Ramos (cell line): ENCODE measurements around the gene TRIM65.

ENCODE experiments used
- in situ Hi-C: fragments of 300-500 bp; cut with MboI; formaldehyde crosslinking; loops from one replicate; pipeline ENCODE4 v1.14.3; 2022; ENCODE audit warnings: low sequenced_read_pairs; ENCODE audit not compliant: unreplicated experiment

Gene TRIM65

GRCh38 chr17:75842963-75843576 is 53.7 kb downstream of the TRIM65 start:
- in situ Hi-C loops: loop anchor here (10.0 kb wide), 1 partner anchor 238 kb away; no protein-coding TSS in a partner anchor

- in situ Hi-C loops: loop anchor here (10.0 kb wide), 1 partner anchor 238 kb away; no protein-coding TSS in a partner anchor
These were observed 54.3 kb downstream of the TRIM65 start for GRCh38 chr17:75842411-75842810.

- in situ Hi-C loops: loop anchor here (10.0 kb wide), 1 partner anchor 236 kb away; no protein-coding TSS in a partner anchor
These were observed 56.0 kb downstream of the TRIM65 start for GRCh38 chr17:75840799-75841164.

- in situ Hi-C loops: loop anchor here (10.0 kb wide), 1 partner anchor 235 kb away; no protein-coding TSS in a partner anchor
These were observed 56.6 kb downstream of the TRIM65 start for GRCh38 chr17:75839942-75840798.
